Right forelimb (tissue), 1 donor: ENCODE measurements around the gene KRTAP3-2.

Experiments
- DNase-seq: peaks from one replicate; pipeline ENCODE4 v3.0.0-alpha.2; 2018

The KRTAP3-2 gene

GRCh38 chr17:40961591-40961990, 38.1 kb downstream of the KRTAP3-2 start:
- DNase-seq = no peak

- DNase-seq = no peak
Observed at GRCh38 chr17:40960144-40960543, 39.6 kb downstream of the KRTAP3-2 start.

GRCh38 chr17:40958086-40958953, 41.4 kb downstream of the KRTAP3-2 start:
- DNase-seq = no peak

GRCh38 chr17:40956401-40957254, 43.1 kb downstream of the KRTAP3-2 start:
- no peak for DNase-seq

- DNase-seq = no peak
Observed at GRCh38 chr17:40953881-40954280, 45.8 kb downstream of the KRTAP3-2 start.

- DNase-seq = no peak
Observed at GRCh38 chr17:40952661-40953060, 47.0 kb downstream of the KRTAP3-2 start.

GRCh38 chr17:40952154-40952553, 47.6 kb downstream of the KRTAP3-2 start:
- DNase-seq = no peak

GRCh38 chr17:40951011-40951622, 48.6 kb downstream of the KRTAP3-2 start:
- no peak for DNase-seq

GRCh38 chr17:40950176-40950575, 49.5 kb downstream of the KRTAP3-2 start:
- no peak for DNase-seq

- no peak for DNase-seq
Observed at GRCh38 chr17:40949418-40949817, 50.3 kb downstream of the KRTAP3-2 start.
